ENCODE measurements around the gene SLC16A8. TPM values are rescaled to one million over a fixed set of nuclear protein-coding genes. Genes with fewer than 3 reads are reported as not detected.

SLC16A8 gene
- total RNA-seq, 1 experiment from 2014 or later: not detected

GRCh38 chr22:38033522-38034277 lies 50.3 kb downstream of the SLC16A8 start:
- no TSS peak for BruUV-seq (replicated peaks)
- CTCF ChIA-PET: interaction anchor here (1.1 to 1.9 kb wide), 2 partner anchors 9 to 19 kb away, joined by 3 to 26 read pairs; no protein-coding TSS in a partner anchor
- H3K36me3 ChIP-seq (ENCODE audit: control insufficient read depth in 1 of 2, insufficient read depth in 2 of 2, low read length in 2 of 2): no peaks in the 10 kb centered on the region
- peak overlapping the region; percentile 62 for H3K9ac ChIP-seq (ENCODE audit: low read length)
- POLR2A ChIA-PET: interaction anchor here (0.7 to 0.8 kb wide), 2 partner anchors 19 to 80 kb away, joined by 3 read pairs; partner anchors contain the start of genes C22orf23 and POLR2F
- peak overlapping the region; percentile 90 for H3K27ac ChIP-seq (ENCODE audit: low read depth, low read length)
- no peak for TF ChIP-seq EZH2 (IDR thresholded peaks at IDR 0.05)
- TF ChIP-seq YY1 (IDR thresholded peaks at IDR 0.05; ENCODE audit: extremely low read depth, insufficient replicate concordance, low read depth, low read length): no peak
- no peak for TF ChIP-seq POLR2A (IDR thresholded peaks at IDR 0.05; ENCODE audit: borderline replicate concordance, extremely low read depth, insufficient read depth, insufficient read length)
- no peak for TF ChIP-seq SIN3A (IDR thresholded peaks at IDR 0.05; ENCODE audit: low read depth)
- no peak for TF ChIP-seq REST (IDR thresholded peaks at IDR 0.05; ENCODE audit: low read depth)
- no peak for TF ChIP-seq JUND (IDR thresholded peaks at IDR 0.05)
- TF ChIP-seq RAD21 (IDR thresholded peaks at IDR 0.05; ENCODE audit: low read depth): no peak
- TF ChIP-seq ZNF274 (IDR thresholded peaks at IDR 0.05; ENCODE audit: low read depth, low read length): no peak
- TF ChIP-seq, protein P1, sequence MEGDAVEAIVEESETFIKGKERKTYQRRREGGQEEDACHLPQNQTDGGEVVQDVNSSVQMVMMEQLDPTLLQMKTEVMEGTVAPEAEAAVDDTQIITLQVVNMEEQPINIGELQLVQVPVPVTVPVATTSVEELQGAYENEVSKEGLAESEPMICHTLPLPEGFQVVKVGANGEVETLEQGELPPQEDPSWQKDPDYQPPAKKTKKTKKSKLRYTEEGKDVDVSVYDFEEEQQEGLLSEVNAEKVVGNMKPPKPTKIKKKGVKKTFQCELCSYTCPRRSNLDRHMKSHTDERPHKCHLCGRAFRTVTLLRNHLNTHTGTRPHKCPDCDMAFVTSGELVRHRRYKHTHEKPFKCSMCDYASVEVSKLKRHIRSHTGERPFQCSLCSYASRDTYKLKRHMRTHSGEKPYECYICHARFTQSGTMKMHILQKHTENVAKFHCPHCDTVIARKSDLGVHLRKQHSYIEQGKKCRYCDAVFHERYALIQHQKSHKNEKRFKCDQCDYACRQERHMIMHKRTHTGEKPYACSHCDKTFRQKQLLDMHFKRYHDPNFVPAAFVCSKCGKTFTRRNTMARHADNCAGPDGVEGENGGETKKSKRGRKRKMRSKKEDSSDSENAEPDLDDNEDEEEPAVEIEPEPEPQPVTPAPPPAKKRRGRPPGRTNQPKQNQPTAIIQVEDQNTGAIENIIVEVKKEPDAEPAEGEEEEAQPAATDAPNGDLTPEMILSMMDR (IDR thresholded peaks at IDR 0.05 in 2 of 3, conservative IDR thresholded peaks at IDR 0.05 in 1 of 3; ENCODE audit: borderline replicate concordance in 1 of 3, insufficient read depth in 1 of 3, low read depth in 2 of 3, low read length in 2 of 3): no peak
- no peak for TF ChIP-seq MAX (IDR thresholded peaks at IDR 0.05)
- no peak for TF ChIP-seq POLR2AphosphoS5 (IDR thresholded peaks at IDR 0.05; ENCODE audit: low read depth, low read length)
- no peak for TF ChIP-seq FOSL1 (IDR thresholded peaks at IDR 0.05; ENCODE audit: low read depth)
- no peak for TF ChIP-seq SRF (IDR thresholded peaks at IDR 0.05; ENCODE audit: low read depth)
- TF ChIP-seq EZH2phosphoT487 (IDR thresholded peaks at IDR 0.05; ENCODE audit: borderline replicate concordance): no peak
- no peak for TF ChIP-seq ELF1 (IDR thresholded peaks at IDR 0.05; ENCODE audit: borderline replicate concordance, low read depth)
- no peak for TF ChIP-seq ZBTB33 (IDR thresholded peaks at IDR 0.05; ENCODE audit: extremely low read depth, insufficient replicate concordance, low read length)
- TF ChIP-seq ZFX (IDR thresholded peaks at IDR 0.05): no peak
- no peak for TF ChIP-seq TCF7L2 (IDR thresholded peaks at IDR 0.05; ENCODE audit: borderline replicate concordance, extremely low read depth, insufficient read depth, insufficient read length)
- no peak for TF ChIP-seq CEBPB (IDR thresholded peaks at IDR 0.05; ENCODE audit: low read depth)
- no peak for TF ChIP-seq CBX3 (IDR thresholded peaks at IDR 0.05; ENCODE audit: low read depth)
- H3K4me2 ChIP-seq (ENCODE audit: low read length): peak overlapping the region; percentile 81
- DNase-seq (ENCODE audit: low read depth, low spot score) (no peak), ATAC-seq (no peak)
- H4K20me1 ChIP-seq (ENCODE audit: insufficient read depth): no peaks in the 10 kb centered on the region
- H3K9me3 ChIP-seq (ENCODE audit: control insufficient read depth in 1 of 2, insufficient read depth in 1 of 2, low read depth in 1 of 2, low read length in 2 of 2): no peaks in the 10 kb centered on the region
- no peaks in the 10 kb centered on the region for H3K79me2 ChIP-seq (ENCODE audit: insufficient read depth, low read length)
- RAD21 ChIA-PET (ENCODE audit: low non-redundant PET in 1 of 2, low total read pairs in 2 of 2, uncharacterized antibody in 2 of 2, unreplicated experiment in 2 of 2): interaction anchor here (1.5 to 1.8 kb wide), 2 partner anchors 18 to 19 kb away, joined by 10 to 11 read pairs; no protein-coding TSS in a partner anchor
- H3K4me3 ChIP-seq (replicated peaks in 1 of 2; ENCODE audit: low read depth in 1 of 2, low read length in 2 of 2): peak overlapping the region; percentile 26 to 47
- H3K27me3 ChIP-seq (ENCODE audit: insufficient read depth, low read length): no peaks in the 10 kb centered on the region
- peaks cover 23 to 33% of the 10 kb centered on the region in 2 experiments for H3K4me1 ChIP-seq (ENCODE audit: control insufficient read depth in 1 of 2, insufficient read depth in 2 of 2, low read length in 2 of 2)
- intact Hi-C loops (cut with micrococcal nuclease): no loop called here
- H2AFZ ChIP-seq (ENCODE audit: low read depth, low read length, poor library complexity, severe bottlenecking): no peak overlapping the region
- H3K9me2 ChIP-seq (ENCODE audit: insufficient read depth): no peaks in the 10 kb centered on the region

Measured in HCT116 (cell line).